GM21529 (cell line): ENCODE results near the gene COL23A1.

Experiments
- ATAC-seq: cut with Tn5 transposase; IDR thresholded peaks from one replicate; pipeline ENCODE4 v1.9.1; 2021; ENCODE audit not compliant: unreplicated experiment

Gene COL23A1

DNA sequence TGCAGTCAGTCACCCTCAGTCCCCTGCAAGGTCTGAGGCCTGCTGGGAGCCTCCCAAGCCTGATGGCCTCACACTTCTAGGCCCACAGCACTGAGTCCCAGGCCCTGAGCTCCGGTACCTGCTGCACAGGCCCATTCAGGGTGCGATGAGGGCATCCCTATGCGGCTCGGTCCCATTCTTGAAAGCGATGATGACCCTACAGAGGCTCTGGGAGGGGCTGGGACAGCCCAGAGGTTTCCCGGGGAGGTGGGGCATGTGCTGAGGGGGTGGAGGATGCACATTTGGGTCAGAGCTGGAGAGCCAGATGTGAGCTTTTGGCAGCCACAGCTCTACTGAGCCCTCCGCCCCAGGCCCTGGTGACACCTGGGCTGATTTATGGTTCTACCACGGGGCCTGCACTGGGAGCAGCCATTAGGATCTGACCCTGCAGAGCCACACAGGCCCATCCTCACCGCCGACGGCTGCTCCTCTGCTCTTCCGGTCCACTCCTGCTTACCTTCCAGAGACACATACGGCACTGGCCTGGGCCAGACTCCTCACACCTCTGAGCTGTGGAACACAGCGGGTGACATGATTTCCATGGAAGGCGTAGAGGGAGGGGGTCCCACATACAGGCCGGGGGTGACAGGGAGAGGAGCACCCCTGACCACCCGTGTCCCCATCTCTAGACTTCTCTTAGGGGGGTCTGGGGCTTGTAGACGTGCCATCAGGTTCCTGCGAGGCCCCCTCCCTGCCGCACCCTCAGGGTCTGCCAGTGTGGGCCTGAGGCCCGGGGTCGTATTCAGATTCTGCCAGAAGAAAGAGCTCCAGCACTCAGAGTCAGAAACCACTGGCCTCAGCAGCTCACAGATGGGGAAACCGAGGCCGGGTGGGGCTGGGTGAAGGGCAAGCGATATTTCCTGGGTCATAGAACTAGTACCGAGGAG, 53.4 kb downstream of the COL23A1 start:
- ATAC-seq, result no peak

DNA sequence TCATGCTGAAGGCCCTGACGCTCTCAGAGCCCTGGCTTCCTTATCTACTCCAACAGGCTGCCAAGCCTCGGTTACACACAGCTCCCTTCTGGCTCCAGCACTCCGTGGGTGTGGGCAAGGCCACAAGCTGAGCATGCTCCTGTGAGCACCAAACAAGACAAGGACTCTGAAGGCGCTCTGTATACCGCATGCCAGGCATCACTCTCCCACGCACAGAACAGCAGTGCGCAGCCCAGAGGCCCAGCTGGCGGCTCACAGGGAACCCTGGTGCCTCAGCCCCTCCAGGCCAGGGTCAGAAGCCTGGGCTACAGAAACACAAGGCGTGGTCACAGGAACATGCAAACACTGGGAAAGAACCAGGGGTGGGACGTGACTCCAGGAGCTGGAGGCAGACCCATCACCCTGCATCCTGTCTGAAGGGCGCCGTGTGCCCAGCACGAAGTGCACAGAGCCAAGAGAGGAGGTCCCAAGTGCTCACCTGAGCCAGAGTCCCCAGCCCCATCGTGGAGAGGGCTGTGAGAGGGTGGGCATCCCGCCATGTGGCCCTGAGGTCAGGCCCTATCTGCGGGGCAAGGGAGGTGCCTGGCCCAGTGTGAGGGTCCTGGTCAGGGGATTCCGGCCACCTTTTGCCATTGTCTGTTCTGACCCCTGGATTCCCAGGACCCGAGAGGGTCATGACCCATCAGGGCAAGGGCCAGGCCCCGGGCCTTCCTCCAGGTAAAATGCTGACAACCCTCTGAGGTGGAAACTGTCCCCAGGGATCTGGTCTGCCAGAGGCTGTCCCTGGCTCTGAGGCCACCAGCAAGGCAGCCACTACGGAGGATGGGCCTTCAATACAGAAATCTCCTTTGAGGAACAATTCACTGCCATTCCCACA, 54.7 kb downstream of the COL23A1 start:
- no peak for ATAC-seq

- no peak for ATAC-seq
Measured at GRCh38 chr5:178533136-178533535, 57.1 kb downstream of the COL23A1 start.

- ATAC-seq, result no peak
Measured at GRCh38 chr5:178532666-178533065, 57.5 kb downstream of the COL23A1 start.

DNA sequence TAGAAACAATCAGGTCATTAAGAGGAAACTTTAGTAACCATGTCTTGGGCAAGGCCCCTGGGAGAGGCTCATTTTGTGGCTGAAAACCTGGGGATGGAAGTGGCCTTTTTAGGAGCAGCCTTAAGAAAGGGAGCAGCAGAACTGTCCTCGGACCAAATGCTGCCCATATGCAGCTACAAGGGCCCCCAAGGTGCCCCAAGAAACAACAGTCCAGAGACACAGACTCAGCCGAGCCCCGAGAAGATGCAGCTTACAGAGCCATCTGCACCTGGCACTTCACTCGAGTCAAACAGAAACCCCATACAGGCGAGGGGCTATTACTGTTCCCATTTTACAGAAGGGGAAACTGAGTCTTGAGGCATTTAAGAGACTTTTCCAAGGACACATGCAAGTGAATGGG, 58.0 kb downstream of the COL23A1 start:
- no peak for ATAC-seq

DNA sequence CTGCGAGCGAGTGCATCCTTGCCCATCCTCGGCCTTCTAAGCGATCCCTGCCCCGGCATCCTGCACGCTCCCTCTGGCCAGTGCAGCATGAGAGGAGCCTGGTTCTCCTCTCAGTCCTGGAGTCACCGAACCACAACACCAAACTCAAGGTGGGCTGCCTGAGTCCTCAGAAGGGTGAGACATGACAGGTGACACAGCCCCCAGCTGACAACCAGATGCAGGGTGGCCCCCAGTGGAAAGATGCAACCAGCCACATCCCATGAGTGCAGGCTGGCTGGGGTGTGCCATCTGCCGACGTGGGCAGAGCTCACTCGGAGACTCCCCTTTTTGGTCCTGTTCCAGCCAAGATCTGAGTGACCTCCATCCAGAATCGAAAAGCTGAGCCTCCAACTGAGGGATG, 58.4 kb downstream of the COL23A1 start:
- ATAC-seq, result no peak

DNA sequence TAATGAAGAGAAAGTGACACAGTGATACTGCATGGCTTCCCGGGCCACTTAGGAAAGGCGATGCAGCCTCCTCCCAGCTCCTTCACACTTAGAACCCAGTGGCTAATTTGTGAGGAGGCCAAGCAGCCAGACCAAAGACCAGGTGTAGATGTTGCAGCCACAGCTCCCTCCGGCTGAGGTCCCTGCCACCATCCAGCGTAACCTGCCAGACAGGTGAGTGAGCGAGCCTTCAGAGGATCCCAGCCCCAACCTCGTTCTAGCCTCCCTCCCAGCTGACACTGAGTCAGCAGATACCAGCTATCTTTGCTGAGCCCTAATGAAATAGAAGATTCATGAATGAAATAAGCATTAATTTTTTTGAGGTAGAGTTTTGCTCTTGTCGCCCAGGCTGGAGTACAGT, 59.7 kb downstream of the COL23A1 start:
- no peak for ATAC-seq

DNA sequence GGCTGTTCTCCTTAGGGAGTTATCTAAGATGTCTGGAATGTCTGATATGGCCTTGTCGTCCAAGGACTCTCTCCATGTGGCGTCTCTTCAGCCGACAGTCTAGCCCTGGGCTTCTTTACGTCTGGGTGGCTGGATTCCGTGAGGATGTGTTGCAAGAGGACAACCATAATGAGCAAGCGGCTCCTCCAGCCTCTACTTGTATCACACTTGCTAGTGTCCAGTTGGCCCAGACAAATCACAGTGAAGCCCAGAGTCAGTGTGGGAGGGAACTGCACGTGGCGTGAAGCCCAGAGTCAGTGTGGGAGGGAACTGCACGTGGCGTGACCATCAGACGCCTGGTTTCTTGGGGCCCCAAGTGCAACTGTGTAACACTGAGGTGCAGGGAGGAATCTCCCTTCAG, 61.1 kb downstream of the COL23A1 start:
- no peak for ATAC-seq

GRCh38 chr5:178527458-178528307, 62.5 kb downstream of the COL23A1 start:
- ATAC-seq, result no peak

DNA sequence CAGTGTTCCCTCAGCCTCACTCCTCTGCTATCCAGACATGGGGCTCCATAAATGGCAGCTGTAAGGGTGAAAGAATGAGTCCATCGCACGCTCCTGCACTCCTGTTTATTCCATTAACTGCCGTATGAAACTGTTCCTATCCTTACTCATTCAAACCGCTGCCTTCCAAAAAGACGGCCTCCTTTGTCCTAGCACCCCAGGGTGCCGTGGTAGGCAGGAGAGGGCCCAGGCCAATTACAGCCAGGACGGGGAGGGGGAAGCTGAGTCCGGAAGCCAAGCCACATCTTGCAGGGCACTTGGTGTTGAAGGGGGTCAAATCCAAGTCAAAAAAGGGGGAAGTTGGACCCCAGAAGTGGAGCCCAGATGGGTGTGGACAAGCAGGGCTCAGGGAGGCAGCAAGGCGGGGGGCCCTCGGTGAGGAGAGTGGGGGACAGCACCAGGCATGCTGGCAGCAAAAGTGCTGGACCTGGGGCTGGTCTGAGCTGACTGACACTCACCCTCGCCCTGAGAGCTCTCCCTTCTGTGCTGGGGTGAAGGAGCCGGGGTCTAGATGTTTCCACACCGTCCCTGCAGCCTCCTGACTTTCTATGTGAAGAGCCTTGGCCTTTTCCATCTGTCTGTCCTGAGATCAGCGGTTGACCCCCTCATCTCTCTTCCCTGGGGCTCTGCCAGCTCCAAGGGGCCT, 63.3 kb downstream of the COL23A1 start:
- ATAC-seq, result no peak

DNA sequence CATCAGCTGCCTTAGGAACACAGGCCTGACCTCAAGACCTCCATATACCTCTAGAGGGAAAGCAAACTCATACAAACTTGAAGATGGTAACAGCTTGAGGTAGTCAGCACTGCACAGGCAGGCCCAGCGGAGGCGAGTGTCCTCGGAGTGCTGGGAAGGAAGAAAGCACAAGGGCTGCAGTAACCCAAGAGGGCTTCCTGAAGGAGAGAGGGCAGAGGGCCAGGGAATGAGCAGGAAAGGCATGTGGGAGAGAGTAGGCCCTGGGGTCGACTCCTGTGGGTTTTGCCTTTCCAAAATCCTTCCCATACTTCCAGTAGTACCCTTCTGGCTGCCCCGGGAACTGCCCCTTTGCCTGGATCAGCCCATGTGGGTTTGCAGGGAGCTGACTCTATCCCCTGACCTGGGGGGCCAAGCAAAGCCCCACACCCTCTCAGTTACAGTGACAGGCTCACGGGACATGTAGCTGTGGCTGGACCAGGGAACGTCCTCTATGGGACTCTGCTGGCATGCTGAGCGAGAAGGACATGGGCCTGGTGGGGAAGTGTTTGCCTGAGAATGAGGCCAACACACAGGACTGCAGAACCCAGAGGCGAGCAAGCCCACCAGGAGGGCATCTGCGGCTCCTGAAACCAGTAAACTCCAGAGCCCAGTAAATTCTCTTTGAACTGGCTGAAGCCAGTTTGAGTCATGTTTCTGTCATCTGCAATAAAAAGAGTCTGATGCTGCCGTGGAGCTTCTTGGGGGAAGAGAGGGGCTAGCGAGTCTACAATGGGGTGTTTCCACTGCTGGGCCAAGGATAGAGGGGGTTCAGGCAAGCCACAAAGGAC, 64.1 kb downstream of the COL23A1 start:
- ATAC-seq, result no peak

- ATAC-seq, result no peak
Measured at GRCh38 chr5:178524093-178524882, 65.9 kb downstream of the COL23A1 start.

DNA sequence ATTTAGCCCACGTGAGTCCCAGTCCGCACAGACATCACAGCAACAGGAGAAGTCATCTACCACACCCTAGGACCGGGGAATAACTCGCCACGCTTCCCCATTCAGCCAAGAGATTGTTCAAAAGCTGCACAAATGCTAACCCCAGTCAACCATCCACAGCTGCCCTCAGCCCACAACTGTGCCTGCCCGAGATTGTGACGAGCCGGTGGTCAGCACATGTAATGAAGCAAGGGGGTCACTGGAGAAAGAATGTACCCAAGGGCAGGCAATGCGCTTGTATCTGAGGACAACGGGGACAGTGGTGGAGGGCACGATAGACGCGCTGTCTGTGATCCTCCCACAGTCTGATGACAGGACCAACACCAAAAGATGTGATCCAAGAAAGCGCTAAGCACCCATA, 67.8 kb downstream of the COL23A1 start:
- ATAC-seq, result no peak

DNA sequence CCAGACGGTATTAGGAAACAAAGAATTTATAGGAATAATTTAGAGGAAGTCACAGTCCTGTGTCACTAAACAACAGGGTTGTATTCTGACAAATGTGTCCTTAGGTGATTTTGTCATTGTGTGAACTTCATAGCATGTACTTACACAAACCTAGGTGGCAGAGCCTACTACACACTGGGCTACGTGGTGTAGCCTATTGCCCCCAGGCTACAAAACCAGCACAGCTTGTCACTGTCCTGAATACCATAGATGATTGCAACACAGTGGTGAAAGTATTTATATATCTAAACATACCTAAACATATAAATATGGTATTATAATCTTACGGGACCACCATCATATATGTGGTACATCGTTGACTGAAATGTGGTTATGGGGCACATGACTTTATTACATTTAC, 69.3 kb downstream of the COL23A1 start:
- no peak for ATAC-seq

DNA sequence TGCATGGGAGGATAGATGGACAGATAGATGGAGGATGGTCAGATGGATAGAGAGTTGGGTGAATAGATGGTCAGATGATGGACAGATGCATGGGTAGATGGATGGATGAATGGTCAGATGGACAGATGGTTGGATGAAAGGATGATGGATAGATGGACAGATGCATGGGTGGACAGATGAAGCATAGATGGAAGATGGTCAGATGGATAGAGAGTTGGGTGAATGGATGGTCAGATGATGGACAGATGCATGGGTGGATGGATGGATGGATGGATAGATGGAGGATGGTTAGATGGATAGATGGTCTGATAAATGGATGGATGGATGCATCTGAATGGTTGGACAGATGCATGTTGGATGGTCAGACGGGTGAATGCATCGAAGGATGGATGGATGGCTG, 70.4 kb downstream of the COL23A1 start:
- no peak for ATAC-seq

- no peak for ATAC-seq
Measured at GRCh38 chr5:178519155-178519554, 71.0 kb downstream of the COL23A1 start.

DNA sequence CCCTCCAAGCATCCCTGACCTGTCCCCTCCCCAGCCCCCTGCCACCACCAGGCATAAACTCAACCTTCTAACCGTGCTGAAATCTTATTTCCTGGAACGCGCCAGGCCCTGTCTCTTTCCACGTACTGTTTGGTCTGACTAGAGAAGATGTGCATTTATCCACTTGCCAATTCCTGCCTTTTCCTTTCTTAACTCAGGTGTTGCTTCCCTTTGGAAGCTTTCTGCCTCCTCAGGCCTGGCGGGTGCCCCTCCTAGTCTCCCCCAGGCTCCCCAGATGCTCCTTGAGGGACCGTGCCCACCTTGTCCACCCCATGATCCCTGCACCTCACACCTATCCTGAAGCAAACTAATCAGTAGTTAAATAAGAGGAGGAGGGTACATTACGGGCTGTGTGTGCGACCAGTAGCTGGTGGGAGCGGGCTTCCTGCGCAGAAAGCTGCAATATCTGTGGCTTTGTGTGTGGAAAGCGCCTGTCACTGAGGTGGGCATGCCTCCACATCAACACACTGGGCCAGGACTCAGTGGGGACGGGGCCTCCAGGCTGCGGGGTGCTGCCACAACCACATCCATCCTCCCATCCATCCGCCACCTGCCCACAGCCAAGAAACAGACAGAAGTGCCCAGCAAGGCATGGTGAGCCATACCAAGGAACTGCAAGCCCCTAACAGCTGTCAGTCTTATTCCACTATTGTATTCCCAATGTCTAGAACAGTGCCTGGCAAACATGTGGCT, 73.5 kb downstream of the COL23A1 start:
- no peak for ATAC-seq
